ENCODE measurements around the gene FABP7.

FABP7 gene

GRCh38 chr6:122749451-122750050 lies 30.0 kb upstream of the FABP7 start:
- DNase-seq (ENCODE audit: insufficient read length, low spot score) = no peak
- FAIRE-seq = no peak
- TF ChIP-seq POLR2A (IDR thresholded peaks at IDR 0.05; ENCODE audit: low read depth, low read length) = no peak

GRCh38 chr6:122751326-122751725 lies 28.2 kb upstream of the FABP7 start:
- FAIRE-seq (no peak), DNase-seq (ENCODE audit: insufficient read length, low spot score) (no peak)
- TF ChIP-seq POLR2A (IDR thresholded peaks at IDR 0.05; ENCODE audit: low read depth, low read length) = no peak

- no peak for TF ChIP-seq POLR2A (IDR thresholded peaks at IDR 0.05; ENCODE audit: low read depth, low read length)
- FAIRE-seq = no peak
- DNase-seq (ENCODE audit: insufficient read length, low spot score) = no peak
These were observed 27.1 kb upstream of the FABP7 start for GRCh38 chr6:122752459-122752858.

GRCh38 chr6:122753000-122753687 lies 26.4 kb upstream of the FABP7 start:
- no peak for DNase-seq (ENCODE audit: insufficient read length, low spot score)
- TF ChIP-seq POLR2A (IDR thresholded peaks at IDR 0.05; ENCODE audit: low read depth, low read length) = no peak
- no peak for FAIRE-seq

GRCh38 chr6:122753688-122754056 lies 25.8 kb upstream of the FABP7 start:
- DNase-seq (ENCODE audit: insufficient read length, low spot score) = no peak
- FAIRE-seq = no peak
- no peak for TF ChIP-seq POLR2A (IDR thresholded peaks at IDR 0.05; ENCODE audit: low read depth, low read length)

GRCh38 chr6:122754191-122754731 lies 25.3 kb upstream of the FABP7 start:
- DNase-seq (ENCODE audit: insufficient read length, low spot score) = no peak
- no peak for TF ChIP-seq POLR2A (IDR thresholded peaks at IDR 0.05; ENCODE audit: low read depth, low read length)
- FAIRE-seq = no peak

GRCh38 chr6:122755901-122756300 lies 23.6 kb upstream of the FABP7 start:
- FAIRE-seq (no peak), DNase-seq (ENCODE audit: insufficient read length, low spot score) (no peak)
- TF ChIP-seq POLR2A (IDR thresholded peaks at IDR 0.05; ENCODE audit: low read depth, low read length) = no peak

- TF ChIP-seq POLR2A (IDR thresholded peaks at IDR 0.05; ENCODE audit: low read depth, low read length) = no peak
- FAIRE-seq (no peak), DNase-seq (ENCODE audit: insufficient read length, low spot score) (no peak)
These were observed 20.6 kb upstream of the FABP7 start for GRCh38 chr6:122758927-122759334.

- no peak for TF ChIP-seq POLR2A (IDR thresholded peaks at IDR 0.05; ENCODE audit: low read depth, low read length)
- DNase-seq (ENCODE audit: insufficient read length, low spot score) = no peak
- no peak for FAIRE-seq
These were observed 19.2 kb upstream of the FABP7 start for GRCh38 chr6:122760330-122760729.

GRCh38 chr6:122766256-122766655 lies 13.3 kb upstream of the FABP7 start:
- no peak for DNase-seq (ENCODE audit: insufficient read length, low spot score)
- no peak for TF ChIP-seq POLR2A (IDR thresholded peaks at IDR 0.05; ENCODE audit: low read depth, low read length)
- FAIRE-seq = no peak

GRCh38 chr6:122770835-122771601 lies 8.5 kb upstream of the FABP7 start:
- TF ChIP-seq POLR2A (IDR thresholded peaks at IDR 0.05; ENCODE audit: low read depth, low read length) = no peak
- DNase-seq (ENCODE audit: insufficient read length, low spot score) = no peak
- no peak for FAIRE-seq

- TF ChIP-seq POLR2A (IDR thresholded peaks at IDR 0.05; ENCODE audit: low read depth, low read length) = no peak
- DNase-seq (ENCODE audit: insufficient read length, low spot score) (no peak), FAIRE-seq (no peak)
These were observed 6.6 kb upstream of the FABP7 start for GRCh38 chr6:122772724-122773415.

GRCh38 chr6:122775975-122776374 lies 3.5 kb upstream of the FABP7 start:
- no peak for DNase-seq (ENCODE audit: insufficient read length, low spot score)
- no peak for FAIRE-seq
- TF ChIP-seq POLR2A (IDR thresholded peaks at IDR 0.05; ENCODE audit: low read depth, low read length) = no peak

- DNase-seq (ENCODE audit: insufficient read length, low spot score) = no peak
- FAIRE-seq = no peak
These were observed 1.2 kb upstream of the FABP7 start for GRCh38 chr6:122778302-122778701.

More at GRCh38 chr6:122778302-122778701, 1.2 kb upstream of the FABP7 start:
- TF ChIP-seq POLR2A (IDR thresholded peaks at IDR 0.05; ENCODE audit: low read depth, low read length) = no peak

Data from H54 (cell line).